HG03045 (cell line): ENCODE data around the gene TMEM150A.
A peak's percentile ranks its signal among the peaks of the same experiment; 100 is the strongest.
"Not testable (repeated sequence)": the region's sequence is repeated elsewhere in the genome, so short reads cannot be mapped to it uniquely, and the experiment has no call there.

Experiments used
- ATAC-seq: cut with Tn5 transposase; IDR thresholded peaks from one replicate; pipeline ENCODE4 v1.9.1; 2021; ENCODE audit warnings: mild to moderate bottlenecking, moderate library complexity; ENCODE audit not compliant: unreplicated experiment

Gene TMEM150A

DNA sequence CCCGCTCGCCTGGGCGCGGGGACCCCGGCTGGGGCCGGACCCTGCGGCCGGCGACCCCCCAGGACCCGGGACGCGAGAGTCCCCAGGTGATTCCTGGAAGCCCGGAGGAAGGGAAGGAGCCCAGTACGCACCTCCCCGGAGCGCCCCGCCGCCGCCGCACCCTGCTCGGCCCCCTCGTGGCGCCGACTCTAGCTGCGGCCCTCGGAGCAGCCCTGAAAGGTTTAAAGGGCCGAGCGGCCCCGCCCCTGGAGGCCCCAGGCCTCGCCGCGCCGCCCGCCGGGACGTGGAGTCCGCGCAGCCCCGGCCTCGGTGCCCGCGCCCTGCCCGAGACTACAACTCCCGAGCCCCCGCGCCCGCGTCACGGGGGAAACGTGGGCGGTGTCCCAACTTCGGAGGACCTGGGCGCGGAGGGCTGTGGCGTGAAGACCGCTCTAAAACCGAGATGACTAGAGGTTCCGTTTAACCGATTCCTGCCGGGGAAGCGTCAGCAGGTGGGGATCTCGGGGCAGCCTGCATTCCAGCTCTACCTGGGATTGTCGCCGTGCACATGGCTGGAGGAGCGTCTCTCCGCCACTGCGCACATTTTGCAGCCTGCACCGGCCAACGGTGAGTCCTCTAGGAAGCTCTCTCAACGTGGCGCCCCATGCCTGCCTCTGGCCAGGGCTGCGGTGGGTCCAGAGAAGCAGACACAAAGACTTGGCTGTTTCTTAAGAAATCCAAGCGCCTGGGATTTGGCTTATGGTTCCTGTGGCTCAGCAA lies at the start of gene TMEM150A:
TMEM150A (minus strand) TSS at position 223 of the 759 bp plus-strand sequence. CDS start 750 bp downstream, outside the sequence.
- peak; percentile 96 for ATAC-seq

- no peak for ATAC-seq
Measured at GRCh38 chr2:85652056-85652455, 49.6 kb upstream of the TMEM150A start.

DNA sequence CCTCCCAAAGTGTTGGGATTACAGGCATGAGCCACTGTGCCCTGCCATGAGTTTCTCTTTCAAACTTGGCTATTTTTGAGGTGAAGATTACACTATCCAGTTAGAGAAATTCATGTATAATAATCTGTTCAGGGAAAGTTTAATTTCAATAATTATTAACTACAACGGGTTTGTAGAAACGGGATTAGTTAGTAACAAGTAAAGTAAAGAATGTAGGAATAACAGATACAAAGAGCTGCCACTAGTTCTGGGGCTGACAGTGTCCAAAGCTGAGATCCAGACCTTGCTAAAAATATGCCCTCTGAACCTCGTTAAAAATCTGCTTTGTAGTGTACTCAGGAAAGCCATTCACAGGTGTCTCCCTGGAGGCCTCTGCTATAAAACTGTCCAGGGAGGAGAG lies 48.6 kb upstream of the TMEM150A start:
- no peak for ATAC-seq

DNA sequence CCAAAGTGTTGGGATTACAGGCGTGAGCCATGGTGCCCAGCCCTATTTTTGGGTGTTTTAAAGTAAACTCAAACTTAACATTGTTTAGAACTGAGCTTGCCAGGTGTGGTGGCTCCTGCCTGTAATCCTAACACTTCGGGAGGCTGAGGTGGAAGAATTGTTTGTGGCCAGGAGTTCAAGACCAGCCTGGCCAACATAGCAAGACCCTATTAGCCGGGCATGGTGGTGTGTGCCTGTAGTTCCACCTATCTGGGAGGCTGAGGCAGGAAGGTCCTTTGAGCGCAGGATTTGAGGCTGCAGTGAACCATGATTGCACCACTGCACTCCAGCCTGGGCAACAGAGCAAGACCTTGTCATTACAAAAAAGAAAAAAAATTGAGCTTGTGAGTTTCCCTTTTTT lies 48.0 kb upstream of the TMEM150A start:
- ATAC-seq, result no peak

DNA sequence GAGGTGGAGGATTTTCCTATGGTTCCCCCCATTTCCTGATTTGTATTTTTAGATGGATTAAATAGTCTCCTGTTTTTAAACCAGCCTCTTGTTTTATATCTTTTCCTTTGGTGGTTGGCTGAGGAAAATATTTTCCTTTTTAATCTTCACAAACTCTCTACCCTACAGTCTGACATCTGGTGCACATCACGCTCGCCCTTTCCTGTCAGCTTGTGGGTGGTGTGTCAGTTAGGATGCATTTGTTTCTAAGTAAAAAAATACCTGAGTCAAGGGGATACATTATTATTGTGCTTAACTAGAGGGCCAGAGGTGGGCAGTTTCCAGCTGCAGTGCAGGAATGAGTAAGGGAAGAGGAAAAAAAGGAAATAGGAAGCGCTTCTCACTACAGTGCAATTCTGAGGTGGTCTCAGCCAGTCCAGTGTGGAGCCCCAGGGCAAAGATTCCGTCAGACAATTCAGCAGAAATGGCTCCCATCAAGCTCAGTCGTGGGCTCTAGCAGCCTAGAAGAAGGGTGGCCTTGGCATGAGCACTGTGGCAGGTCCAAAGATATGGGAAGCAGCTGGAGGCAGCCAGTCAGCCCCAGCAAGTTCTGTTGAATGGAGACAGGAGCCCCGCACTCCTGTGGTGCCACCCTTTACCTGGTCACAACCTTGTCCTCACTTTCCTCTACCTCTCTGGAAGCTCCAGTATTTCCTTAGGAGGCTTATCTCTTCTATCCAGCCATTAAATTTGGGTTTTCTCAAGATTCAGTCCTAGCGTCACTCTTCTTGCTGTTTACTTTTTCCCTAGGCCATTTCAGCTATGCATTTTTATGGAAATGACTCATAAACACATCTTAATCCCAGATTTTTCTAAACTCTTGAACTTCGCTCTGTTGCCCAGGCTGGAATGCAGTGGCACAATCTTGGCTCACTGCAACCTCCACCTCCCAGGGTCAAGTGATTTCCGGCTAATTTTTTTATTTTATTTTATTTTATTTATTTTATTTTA lies 47.0 kb upstream of the TMEM150A start:
- ATAC-seq, result no peak

- no peak for ATAC-seq
Measured at GRCh38 chr2:85648619-85649018, 46.1 kb upstream of the TMEM150A start.

DNA sequence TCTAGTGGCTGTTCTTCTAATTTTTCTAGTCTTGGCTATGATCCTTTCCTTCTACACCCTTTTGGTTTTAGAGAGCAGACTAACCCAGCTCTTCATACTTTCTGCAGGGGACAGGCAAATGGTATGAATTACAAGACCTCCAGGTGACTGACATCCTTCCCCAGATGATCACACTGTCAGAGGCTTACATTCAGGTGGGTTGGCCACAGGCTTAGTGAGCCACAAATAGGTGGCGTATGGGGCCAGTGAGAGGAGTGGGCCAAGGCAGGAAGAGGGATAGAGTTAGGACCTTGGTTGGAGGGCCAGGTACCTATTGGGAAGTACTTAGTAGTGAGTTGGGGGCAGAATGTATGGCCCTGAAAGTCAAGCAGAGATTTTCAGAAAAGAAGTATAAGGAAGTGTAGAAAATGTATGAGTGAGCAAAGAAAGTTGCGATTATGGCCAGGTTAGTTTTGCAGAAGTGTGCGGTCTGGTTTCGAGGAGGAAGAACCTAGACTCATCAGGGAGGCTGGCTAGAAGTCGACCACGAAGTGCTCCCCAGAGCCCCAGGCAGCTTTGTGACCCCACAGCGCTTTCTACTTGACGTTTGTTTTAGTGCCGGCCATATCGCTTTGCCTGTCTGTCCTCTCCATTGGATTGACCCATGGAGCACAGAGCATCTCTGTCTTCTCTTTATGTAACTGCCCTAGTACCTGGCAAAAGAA lies 45.5 kb upstream of the TMEM150A start:
- no peak for ATAC-seq

DNA sequence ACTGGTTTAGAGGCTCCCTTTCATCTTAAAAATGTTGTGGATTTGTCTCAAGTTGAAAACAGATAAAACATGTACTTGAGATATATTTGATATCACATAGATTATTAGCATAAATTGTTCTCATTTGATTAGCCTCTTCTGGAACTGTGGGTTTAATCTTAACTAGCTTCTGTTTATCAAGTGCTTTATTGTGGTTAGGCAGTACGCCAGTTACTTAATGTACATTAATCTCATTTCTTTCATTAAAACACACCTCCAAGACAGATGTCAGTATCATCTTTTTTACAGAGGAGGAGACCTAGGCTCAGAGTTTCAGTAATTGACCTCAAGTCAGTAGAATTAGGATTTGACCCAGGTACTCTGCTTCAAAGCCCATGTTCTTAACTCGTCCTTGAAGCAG lies 43.7 kb upstream of the TMEM150A start:
- ATAC-seq, result no peak

GRCh38 chr2:85644909-85645308 lies 42.4 kb upstream of the TMEM150A start:
- no peak for ATAC-seq

DNA sequence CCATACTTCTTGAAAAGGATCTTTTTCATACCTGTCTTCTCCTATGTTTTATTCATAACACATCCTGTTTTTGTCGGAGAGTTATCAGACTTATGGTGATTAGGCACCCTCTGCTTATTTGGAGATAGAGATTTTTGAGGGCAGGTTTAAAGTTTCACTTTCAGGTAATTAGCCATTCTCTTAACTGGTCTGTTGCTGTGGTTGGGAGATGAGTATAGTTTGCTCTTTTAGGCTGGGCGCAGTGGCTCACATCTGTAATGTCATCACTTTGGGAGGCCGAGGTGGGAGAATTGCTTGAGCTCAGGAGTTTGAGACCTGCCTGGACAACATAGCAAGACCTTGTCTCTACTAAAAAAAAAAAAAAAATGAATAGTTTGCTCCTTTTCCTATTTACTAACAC lies 40.2 kb upstream of the TMEM150A start:
- ATAC-seq, result peak; percentile 55

- ATAC-seq, result no peak
Measured at GRCh38 chr2:85635636-85636035, 33.1 kb upstream of the TMEM150A start.

DNA sequence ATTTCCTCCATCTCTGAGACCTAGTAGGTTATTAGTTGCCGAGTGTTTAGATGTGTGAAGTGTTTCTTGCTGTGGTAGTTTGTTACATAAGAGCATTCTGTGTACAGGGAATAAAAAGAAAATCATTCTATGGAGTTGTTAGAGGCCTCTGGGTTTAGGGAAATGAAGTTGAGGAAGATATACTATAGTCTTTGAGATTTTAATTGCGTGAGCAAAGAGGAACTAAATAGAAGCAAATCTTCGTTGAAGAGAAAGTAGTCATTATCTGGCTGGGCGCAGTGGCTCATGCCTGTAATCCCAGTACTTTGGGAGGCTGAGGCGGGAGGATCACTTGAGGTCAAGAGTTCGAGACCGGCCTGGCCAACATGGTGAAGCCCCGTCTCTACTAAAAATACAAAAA lies 32.5 kb upstream of the TMEM150A start:
- no peak for ATAC-seq

DNA sequence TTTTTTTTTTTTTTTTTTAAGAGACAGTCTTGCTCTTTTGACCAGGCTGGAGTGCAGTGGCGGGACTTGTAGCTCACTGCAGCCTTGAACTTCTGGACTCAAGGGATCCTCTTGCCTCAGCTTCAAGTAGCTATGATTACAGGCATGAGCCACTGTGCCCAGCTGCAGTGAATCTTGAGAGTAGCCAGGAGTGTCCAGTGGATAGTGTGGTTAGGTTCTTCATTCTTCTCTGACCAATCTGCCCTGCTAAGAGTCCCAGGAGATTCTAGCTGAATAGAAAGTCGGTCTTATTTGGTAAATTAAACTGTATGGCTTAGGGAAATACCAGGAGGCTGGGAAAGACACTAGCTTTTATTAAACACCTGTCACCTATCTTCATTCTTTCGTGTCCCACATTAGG lies 28.8 kb upstream of the TMEM150A start:
- no peak for ATAC-seq

GRCh38 chr2:85628658-85629057 lies 26.2 kb upstream of the TMEM150A start:
- no peak for ATAC-seq

DNA sequence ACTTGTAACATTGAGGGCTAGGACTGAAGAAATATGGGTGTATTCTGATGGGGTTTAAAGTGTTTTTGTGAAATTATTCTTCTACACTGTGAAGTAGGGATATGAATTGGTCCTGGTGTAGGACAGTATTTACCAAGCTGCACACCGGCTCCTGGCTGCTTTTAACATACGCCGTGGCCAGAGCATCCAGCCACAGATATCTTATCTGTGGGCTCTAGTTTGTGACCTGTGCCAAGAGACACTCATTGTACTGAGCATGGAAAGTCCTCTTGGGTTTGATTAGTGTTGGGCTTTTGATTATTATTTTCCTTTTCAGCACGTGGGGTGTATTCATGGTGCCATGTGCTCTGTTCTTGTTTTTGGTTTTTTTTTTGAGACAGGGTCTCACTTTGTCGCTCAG lies 21.5 kb upstream of the TMEM150A start:
- ATAC-seq, result no peak

- ATAC-seq, result no peak
Measured at GRCh38 chr2:85621338-85621737, 18.8 kb upstream of the TMEM150A start.

GRCh38 chr2:85619617-85620016 lies 17.1 kb upstream of the TMEM150A start:
- ATAC-seq, result no peak

GRCh38 chr2:85617723-85618122 lies 15.2 kb upstream of the TMEM150A start:
- ATAC-seq, result not testable (repeated sequence)

- no peak for ATAC-seq
Measured at GRCh38 chr2:85615413-85615728, 12.9 kb upstream of the TMEM150A start.

GRCh38 chr2:85614757-85615156 lies 12.3 kb upstream of the TMEM150A start:
- ATAC-seq, result not testable (repeated sequence)
